Activated CD4-positive, alpha-beta T cell treated with anti-CD3 and anti-CD28 coated beads for 24 hours (primary cell): ENCODE results near the gene DACH1.
"Not testable (repeated sequence)": the region's sequence is repeated elsewhere in the genome, so short reads cannot be mapped to it uniquely, and the experiment has no call there.

ENCODE experiments used
- DNase-seq, 2 donors: peaks; one replicate each; pipeline ENCODE4 v3.0.0-alpha.2; 2020; ENCODE audit warnings: low read depth in 2 of 2

DACH1 gene

GRCh38 chr13:71778998-71779397 is 88.0 kb downstream of the DACH1 start:
- not testable (repeated sequence) for DNase-seq

- DNase-seq: no peak
Measured at GRCh38 chr13:71775966-71776365, 91.0 kb downstream of the DACH1 start.

GRCh38 chr13:71774863-71775262 is 92.1 kb downstream of the DACH1 start:
- no peak for DNase-seq

GRCh38 chr13:71773531-71773930 is 93.5 kb downstream of the DACH1 start:
- DNase-seq: no peak

GRCh38 chr13:71772361-71772760 is 94.6 kb downstream of the DACH1 start:
- DNase-seq: no peak

DNA sequence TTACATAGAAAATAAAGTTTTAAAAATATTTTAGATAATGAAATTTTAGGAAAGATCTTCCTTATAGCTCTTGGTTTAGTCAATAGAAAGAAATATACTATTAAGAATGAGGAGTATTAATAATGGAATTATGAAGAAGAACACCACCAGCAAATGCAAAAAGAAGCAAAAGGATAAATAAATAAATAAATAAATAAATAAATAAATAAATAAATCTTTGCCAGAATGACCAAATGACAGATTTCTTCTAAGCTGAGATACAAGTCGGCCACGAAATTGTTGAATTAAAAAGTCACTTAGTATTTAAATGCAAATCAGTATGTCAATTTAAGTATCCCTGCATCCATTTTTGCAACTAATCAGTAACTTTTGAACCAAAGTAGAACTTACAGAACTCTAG is 95.9 kb downstream of the DACH1 start:
- no peak for DNase-seq

- DNase-seq: no peak
Measured at GRCh38 chr13:71770710-71771109, 96.3 kb downstream of the DACH1 start.

DNA sequence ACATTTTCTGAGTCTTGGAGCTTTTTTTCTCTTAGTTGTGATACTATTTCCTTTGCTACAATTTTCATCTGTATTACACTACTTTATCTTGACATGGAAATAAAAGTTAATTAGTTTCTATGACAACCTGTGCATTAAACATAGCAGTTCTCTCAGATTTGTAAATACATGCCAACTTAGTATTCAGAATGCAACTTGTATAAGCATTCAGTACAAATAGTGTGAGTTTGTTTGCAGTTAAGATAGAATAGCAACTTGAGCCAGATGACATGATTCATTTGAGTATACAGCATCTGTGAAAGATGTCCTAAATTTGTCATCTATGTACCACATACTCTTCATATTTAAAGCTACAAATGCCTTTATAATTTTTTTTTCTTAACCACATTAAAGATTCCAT is 98.1 kb downstream of the DACH1 start:
- DNase-seq: no peak

- no peak for DNase-seq
Measured at GRCh38 chr13:71759651-71760511, 107.1 kb downstream of the DACH1 start.

GRCh38 chr13:71758828-71759227 is 108.2 kb downstream of the DACH1 start:
- no peak for DNase-seq

- DNase-seq: no peak
Measured at GRCh38 chr13:71754407-71754974, 112.5 kb downstream of the DACH1 start.

- DNase-seq: no peak
Measured at GRCh38 chr13:71752775-71753513, 114.1 kb downstream of the DACH1 start.

DNA sequence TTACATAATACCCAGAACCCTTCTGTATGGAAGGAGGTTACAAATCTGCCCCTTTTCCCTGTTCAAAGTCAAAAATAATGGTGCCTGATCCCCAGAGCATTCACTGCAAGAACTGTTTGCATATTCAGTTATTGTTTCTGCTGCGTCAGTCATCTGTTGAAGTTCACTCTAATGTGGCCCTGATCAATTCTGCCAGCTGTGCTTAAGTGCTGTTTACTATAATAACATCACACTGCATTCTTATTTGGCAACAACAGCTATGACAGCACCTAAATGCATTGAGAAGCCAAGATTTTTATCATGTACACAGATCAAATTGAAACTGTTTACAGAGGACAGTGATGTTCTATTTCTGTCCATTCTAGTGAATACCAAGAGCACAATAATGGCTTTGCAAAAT is 115.9 kb downstream of the DACH1 start:
- no peak for DNase-seq

- no peak for DNase-seq
Measured at GRCh38 chr13:71730267-71730666, 136.7 kb downstream of the DACH1 start.

DNA sequence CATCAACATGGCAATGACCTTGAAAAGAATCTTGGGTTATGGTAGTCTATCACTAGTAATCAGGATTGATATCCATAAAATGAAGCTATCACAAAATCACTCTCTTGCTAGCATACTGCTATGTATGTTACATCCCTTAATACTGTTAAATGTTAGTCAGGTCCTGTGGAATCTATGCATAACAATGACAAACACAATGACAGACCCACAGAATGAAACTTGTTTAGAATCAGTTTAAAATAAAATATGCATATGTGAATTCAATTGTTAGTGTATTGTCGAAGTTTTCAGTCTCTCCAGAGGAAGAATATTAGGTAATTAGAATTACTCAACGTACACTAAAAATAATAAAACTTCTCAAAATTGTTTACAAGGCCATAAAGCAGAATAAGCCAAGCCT is 137.6 kb downstream of the DACH1 start:
- no peak for DNase-seq

GRCh38 chr13:71727662-71728061 is 139.3 kb downstream of the DACH1 start:
- DNase-seq: no peak

GRCh38 chr13:71727042-71727441 is 140.0 kb downstream of the DACH1 start:
- no peak for DNase-seq

DNA sequence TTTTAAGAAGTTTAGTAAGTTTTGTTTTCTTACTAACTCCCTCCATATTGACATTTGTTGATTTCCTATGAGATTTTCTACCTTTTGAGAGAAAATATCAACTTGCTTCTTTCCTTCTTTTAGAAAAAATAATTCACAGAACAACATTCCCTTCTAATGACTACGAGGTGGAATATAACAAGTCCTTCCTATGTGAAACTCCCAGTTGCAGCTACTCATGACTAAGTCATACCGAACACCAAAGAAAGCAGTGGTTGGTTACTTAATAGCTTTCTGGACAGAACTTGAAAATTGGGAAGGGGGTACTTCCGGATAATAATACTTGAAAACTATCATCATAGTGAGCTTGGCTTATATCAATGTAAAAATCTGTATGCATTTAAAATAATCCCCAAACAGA is 144.8 kb downstream of the DACH1 start:
- DNase-seq: no peak

- DNase-seq: no peak
Measured at GRCh38 chr13:71721104-71721503, 145.9 kb downstream of the DACH1 start.

DNA sequence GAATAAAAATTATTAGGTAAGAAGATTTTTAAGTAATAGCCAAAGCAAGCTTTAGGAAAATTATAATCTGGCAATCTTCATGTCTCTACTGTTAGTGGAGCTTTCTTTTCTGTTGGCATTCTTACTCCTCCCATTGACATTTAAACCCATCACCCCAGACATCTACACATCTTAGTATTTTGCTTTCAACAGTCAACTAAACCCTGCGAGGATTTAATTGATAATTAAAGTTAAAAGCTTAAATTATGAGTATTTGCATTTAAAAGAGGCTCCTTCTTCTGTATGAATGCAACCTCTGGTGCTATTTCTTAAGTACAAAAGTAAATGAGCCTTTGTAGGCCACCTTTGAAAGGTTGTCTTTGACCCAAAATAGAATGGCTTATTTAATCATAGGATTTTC is 148.1 kb downstream of the DACH1 start:
- no peak for DNase-seq

DNA sequence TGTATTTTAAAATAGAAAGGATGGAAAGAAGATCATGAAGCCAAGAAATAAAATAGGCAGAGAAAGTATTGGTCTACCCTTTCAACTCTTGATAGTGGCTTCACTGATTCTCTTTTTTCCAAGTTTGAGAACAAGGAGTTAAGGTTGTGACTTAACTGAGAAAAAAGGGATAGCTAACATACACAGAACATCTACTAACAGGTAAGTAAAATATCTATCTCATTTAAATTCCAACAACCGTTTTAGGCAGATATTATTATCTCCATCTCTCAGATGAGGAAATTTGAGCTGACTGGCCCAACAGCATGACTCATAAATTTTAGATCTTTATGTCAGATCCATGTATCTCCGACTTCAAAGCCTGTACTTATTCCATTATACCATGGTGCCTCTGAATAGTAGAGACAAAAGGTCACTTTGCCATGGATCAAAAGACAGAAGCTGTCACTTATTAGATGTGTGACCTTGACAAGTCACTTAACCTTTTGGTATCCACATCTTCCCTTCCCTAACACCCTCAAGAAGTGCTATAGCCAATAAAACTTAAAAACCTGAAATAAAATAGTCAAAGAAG is 152.1 kb downstream of the DACH1 start:
- DNase-seq: no peak

- DNase-seq: no peak
Measured at GRCh38 chr13:71712988-71713653, 153.9 kb downstream of the DACH1 start.
